SU-DHL-6 (cell line): ENCODE measurements around the gene SFMBT2.

Experiments
- H2AFZ ChIP-seq: fragments of 200-600 bp; sonication (generic); 2 replicates; pipeline ENCODE4 v1.6.1; 2014; ENCODE audit warnings: low read depth, mild to moderate bottlenecking, moderate library complexity, mixed read lengths, antibody characterized with exemption, low read length; ENCODE audit not compliant: severe bottlenecking
- H3F3A ChIP-seq: fragments of 200-600 bp; shearing (Covaris generic); 2 replicates; pipeline ENCODE4 v1.6.0; 2016; ENCODE audit warnings: antibody characterized with exemption, mild to moderate bottlenecking; ENCODE audit not compliant: insufficient read depth
- H3K27ac ChIP-seq: fragments of 200-600 bp; sonication (generic); 2 replicates; pipeline ENCODE4 v1.5.1; 2016; ENCODE audit warnings: low read depth, mild to moderate bottlenecking, low read length, moderate library complexity, mixed read lengths
- H3K27me3 ChIP-seq: fragments of 200-600 bp; sonication (generic), shearing (Covaris generic); 2 replicates; pipeline ENCODE4 v1.6.0; 2014; ENCODE audit warnings: mild to moderate bottlenecking, low read length
- H3K36me3 ChIP-seq: fragments of 200-600 bp; sonication (generic); 2 replicates; pipeline ENCODE4 v1.6.1; 2014; ENCODE audit warnings: mild to moderate bottlenecking, low read length, mixed read lengths
- H3K4me2 ChIP-seq: fragments of 300-600, 200-600 bp; shearing (Covaris generic), sonication (generic); 2 replicates; pipeline ENCODE4 v1.6.0; 2014; ENCODE audit warnings: low read length, low read depth, mild to moderate bottlenecking; ENCODE audit not compliant: poor library complexity, severe bottlenecking
- H3K4me3 ChIP-seq: fragments of 200-600 bp; sonication (generic); 2 replicates; pipeline ENCODE4 v1.5.1; 2014; ENCODE audit warnings: antibody characterized with exemption, low read length, mild to moderate bottlenecking, mixed read lengths; ENCODE audit not compliant: insufficient read depth, poor library complexity, severe bottlenecking
- H3K79me2 ChIP-seq: fragments of 200-600 bp; sonication (generic); 2 replicates; pipeline ENCODE4 v1.6.1; 2014; ENCODE audit warnings: mild to moderate bottlenecking, low read length, moderate library complexity; ENCODE audit not compliant: insufficient read depth
- H3K9ac ChIP-seq: fragments of 200-600 bp; sonication (generic); 2 replicates; pipeline ENCODE4 v1.7.0; 2014; ENCODE audit warnings: mild to moderate bottlenecking, low read length
- H3K9me2 ChIP-seq: fragments of 200-600 bp; sonication (generic); replicated peaks from 2 replicates; pipeline ENCODE4 v1.6.1; 2014; ENCODE audit warnings: low read length; ENCODE audit not compliant: insufficient read depth
- H3K9me3 ChIP-seq: fragments of 200-600 bp; sonication (generic); 2 replicates; pipeline ENCODE4 v1.6.1; 2014; ENCODE audit warnings: low read length, mixed read lengths; ENCODE audit not compliant: insufficient read depth
- H4K20me1 ChIP-seq: fragments of 200-600 bp; sonication (generic); 2 replicates; pipeline ENCODE4 v1.6.1; 2014; ENCODE audit warnings: low read depth, mild to moderate bottlenecking, antibody characterized with exemption, low read length, moderate library complexity, mixed read lengths
- EZH2phosphoT487 ChIP-seq: fragments of 200-600 bp; sonication (generic), shearing (Covaris generic); conservative IDR thresholded peaks from 2 replicates; pipeline ENCODE4 v1.6.1; 2018; ENCODE audit warnings: mild to moderate bottlenecking, antibody characterized with exemption, low read length, moderate library complexity, mixed read lengths
- TF ChIP-seq, protein P1 (sequence below): fragments of 200-600 bp; sonication (generic); IDR thresholded peaks from one replicate; pipeline ENCODE4 v1.5.1; 2017; ENCODE audit warnings: antibody characterized with exemption, mild to moderate bottlenecking, low read length, moderate library complexity; ENCODE audit not compliant: insufficient read depth, poor library complexity, severe bottlenecking

SFMBT2 gene

GRCh38 chr10:7130191-7130911 is 280.5 kb downstream of the SFMBT2 start:
- Histone ChIP-seq H3K9me2 (no peaks in the 10 kb centered on the region), H4K20me1 (no peaks in the 10 kb centered on the region), H2AFZ (no peak overlapping the region), H3K4me3 (no peak overlapping the region), H3K27me3 (no peaks in the 10 kb centered on the region), H3F3A (no peaks in the 10 kb centered on the region), H3K79me2 (no peaks in the 10 kb centered on the region), H3K9ac (no peak overlapping the region), H3K4me2 (no peak overlapping the region), H3K9me3 (no peaks in the 10 kb centered on the region), H3K36me3 (no peaks in the 10 kb centered on the region), H3K27ac (no peak overlapping the region)
- TF ChIP-seq EZH2phosphoT487, result no peak
- TF ChIP-seq, protein P1, sequence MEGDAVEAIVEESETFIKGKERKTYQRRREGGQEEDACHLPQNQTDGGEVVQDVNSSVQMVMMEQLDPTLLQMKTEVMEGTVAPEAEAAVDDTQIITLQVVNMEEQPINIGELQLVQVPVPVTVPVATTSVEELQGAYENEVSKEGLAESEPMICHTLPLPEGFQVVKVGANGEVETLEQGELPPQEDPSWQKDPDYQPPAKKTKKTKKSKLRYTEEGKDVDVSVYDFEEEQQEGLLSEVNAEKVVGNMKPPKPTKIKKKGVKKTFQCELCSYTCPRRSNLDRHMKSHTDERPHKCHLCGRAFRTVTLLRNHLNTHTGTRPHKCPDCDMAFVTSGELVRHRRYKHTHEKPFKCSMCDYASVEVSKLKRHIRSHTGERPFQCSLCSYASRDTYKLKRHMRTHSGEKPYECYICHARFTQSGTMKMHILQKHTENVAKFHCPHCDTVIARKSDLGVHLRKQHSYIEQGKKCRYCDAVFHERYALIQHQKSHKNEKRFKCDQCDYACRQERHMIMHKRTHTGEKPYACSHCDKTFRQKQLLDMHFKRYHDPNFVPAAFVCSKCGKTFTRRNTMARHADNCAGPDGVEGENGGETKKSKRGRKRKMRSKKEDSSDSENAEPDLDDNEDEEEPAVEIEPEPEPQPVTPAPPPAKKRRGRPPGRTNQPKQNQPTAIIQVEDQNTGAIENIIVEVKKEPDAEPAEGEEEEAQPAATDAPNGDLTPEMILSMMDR, result no peak

GRCh38 chr10:7123774-7124173 is 287.1 kb downstream of the SFMBT2 start:
- Histone ChIP-seq H3K9me2 (no peaks in the 10 kb centered on the region), H4K20me1 (no peaks in the 10 kb centered on the region), H3K9me3 (no peaks in the 10 kb centered on the region), H3K9ac (no peak overlapping the region), H3K36me3 (no peaks in the 10 kb centered on the region), H3K27me3 (no peaks in the 10 kb centered on the region), H3K4me2 (no peak overlapping the region), H3F3A (no peaks in the 10 kb centered on the region), H2AFZ (no peak overlapping the region), H3K27ac (no peak overlapping the region), H3K79me2 (no peaks in the 10 kb centered on the region), H3K4me3 (no peak overlapping the region)
- TF ChIP-seq EZH2phosphoT487, result no peak
- TF ChIP-seq, protein P1, result no peak

DNA sequence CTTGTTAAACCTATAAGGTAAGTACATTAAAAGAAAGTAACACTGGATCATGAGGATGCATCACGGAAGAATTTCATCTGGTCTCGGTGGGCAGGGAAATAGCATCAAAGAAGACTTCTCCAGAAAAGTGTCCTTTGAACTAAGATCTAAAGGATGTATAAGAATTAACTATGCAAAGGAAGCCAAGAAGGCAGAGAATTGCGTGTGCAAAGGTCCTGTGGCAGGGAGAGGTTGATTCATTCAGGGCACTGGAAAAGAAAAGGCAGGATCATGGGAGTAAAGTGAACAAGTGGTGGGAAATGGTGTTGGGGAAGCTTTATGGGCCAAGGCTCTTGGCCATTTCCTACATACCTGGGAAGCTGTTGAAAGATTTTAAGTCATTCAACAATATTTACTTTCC is 288.3 kb downstream of the SFMBT2 start:
- no peaks in the 10 kb centered on the region for H3K79me2 ChIP-seq
- no peak overlapping the region for H2AFZ ChIP-seq
- H3K4me3 ChIP-seq, result no peak overlapping the region
- no peaks in the 10 kb centered on the region for H3F3A ChIP-seq
- no peaks in the 10 kb centered on the region for H3K9me3 ChIP-seq
- H3K9ac ChIP-seq, result no peak overlapping the region
- no peak overlapping the region for H3K27ac ChIP-seq
- no peak overlapping the region for H3K4me2 ChIP-seq
- H3K27me3 ChIP-seq, result no peaks in the 10 kb centered on the region
- no peaks in the 10 kb centered on the region for H3K36me3 ChIP-seq
- H4K20me1 ChIP-seq, result no peaks in the 10 kb centered on the region
- H3K9me2 ChIP-seq, result no peaks in the 10 kb centered on the region
- TF ChIP-seq EZH2phosphoT487, result no peak
- TF ChIP-seq, protein P1, result no peak
